Measurements from ENCODE around the gene LALBA.
"Not testable (repeated sequence)": the region's sequence is repeated elsewhere in the genome, so short reads cannot be mapped to it uniquely, and the experiment has no call there.

Gene LALBA

DNA sequence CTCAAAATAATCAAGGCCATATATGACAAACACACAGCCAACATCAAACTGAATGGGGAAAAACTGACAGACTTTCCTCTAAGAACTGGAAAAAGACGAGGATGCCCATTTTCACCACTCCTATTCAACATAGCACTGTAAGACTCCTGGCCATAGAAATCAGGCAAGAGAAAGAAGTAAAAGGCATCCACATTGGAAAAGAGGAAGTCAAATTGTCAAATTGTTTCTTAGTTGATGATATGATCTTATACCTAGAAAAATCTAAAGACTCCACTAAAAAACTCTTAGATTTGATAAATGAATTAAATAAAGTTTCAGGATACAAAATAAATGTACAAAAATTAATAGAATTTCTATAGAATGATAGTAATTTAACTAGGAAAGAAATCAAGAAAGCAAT is 33.2 kb downstream of the LALBA start:
- DNase-seq (ENCODE audit: extremely low spot score, insufficient read length, low read depth) (no peak), FAIRE-seq (no peak)

DNA sequence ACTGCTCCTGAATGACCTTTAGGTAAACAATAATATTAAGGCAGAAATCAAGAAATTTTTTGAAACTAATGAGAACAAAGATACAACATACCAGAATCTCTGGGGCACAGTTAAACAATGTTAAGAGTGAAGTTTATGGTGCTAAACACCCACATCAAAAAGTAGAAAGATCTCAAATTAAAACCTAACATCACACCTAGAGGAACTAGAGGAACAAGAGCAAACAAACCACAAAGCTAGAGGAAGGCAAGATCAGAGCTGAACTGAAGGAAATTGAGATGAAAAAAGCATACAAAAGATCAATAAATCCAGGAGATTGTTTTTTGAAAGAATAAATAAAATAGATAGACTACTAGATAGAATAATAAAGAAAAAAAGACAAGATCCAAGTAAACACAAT is 37.2 kb downstream of the LALBA start:
- FAIRE-seq = no peak
- DNase-seq (ENCODE audit: extremely low spot score, insufficient read length, low read depth) = no peak

DNA sequence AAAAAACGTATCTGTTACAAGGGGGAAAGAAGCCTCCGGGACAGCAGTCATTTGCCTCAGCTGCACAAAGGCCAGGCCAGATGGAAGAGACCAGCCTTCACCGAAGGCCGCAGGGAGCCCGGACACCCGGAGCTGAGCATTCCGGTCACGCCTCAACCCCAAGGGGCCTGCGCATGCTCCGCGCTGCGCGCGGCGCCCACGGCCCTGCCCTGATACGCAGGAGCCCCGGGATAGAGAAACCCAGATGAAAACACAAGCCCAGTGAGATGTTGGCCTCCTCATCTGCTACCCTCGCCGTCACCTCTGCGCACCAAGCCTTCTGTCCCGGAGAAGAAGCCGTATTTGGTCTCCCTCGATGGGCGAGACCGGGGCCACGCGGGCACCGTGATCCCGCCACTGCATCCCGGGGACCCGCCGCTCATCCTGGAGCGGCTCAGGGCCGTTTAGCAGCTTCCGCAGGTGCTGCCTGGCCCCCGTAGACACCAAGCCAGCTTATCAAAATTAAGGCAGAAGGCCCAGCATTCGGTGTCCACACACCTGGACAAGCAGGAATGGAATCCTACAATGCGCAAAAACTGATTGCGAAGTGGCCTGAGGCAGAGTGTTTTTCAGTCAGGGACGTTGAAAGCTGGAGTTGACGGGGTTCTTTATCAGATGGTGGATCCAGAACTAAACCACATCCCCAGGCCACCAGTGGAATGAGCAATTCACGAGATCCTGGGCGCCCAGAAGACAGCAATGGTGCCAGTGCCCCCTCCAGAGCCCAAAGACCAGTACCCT is 41.8 kb downstream of the LALBA start:
- FAIRE-seq = no peak

DNA sequence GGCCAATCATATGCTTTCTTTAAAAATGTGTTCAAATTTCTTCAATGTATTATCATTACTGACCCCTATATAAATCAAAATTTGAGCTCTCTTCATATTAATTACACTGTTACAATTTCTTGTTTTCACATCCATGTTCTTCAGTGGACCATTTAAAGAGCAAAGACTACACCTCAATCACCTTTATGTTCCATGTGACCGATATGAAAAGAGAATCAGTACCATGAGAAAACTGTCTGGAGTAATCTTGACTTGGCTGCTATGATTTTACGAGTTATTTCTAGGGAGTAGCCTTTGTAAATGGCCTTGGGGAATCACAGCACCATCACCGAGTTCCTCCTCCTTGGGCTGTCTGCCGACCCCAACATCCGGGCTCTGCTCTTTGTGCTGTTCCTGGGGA is 44.5 kb downstream of the LALBA start, which contains the start of gene OR8S1:
Gene OR8S1 (plus strand): TSS at position 301 of the 400 bp plus-strand sequence. CDS start 0 bp downstream, at position 301.
- no peak for FAIRE-seq
- no peak for DNase-seq (ENCODE audit: extremely low spot score, insufficient read length, low read depth)

More for the DNA sequence above, 41.8 kb downstream of the LALBA start:
- no peak for DNase-seq (ENCODE audit: extremely low spot score, insufficient read length, low read depth)

DNA sequence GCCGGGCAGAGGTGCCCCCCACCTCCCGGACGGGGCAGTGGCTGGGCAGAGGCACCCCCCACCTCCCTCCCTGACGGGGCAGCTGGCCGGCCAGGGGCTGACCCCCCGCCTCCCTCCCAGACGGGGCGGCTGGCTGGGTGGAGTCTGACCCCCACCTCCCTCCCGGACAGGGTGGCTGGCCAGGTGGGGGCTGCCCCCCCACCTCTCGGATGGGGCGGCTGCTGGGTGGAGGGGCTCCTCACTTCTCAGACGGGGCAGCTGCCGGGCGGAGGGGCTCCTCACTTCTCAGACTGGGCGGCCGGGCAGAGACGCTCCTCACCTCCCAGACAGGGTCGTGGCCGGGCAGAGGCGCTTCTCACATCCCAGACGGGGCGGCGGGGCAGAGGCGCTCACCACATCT is 49.5 kb downstream of the LALBA start:
- not testable (repeated sequence) for FAIRE-seq

More for the DNA sequence above, 49.5 kb downstream of the LALBA start:
- not testable (repeated sequence) for DNase-seq (ENCODE audit: extremely low spot score, insufficient read length, low read depth)
